SK-N-SH treated with all-trans-retinoic acid at 6 μM for 48 hours (cell line): Measurements from ENCODE around the gene EPHX1.
A peak's percentile ranks its signal among the peaks of the same experiment; 100 is the strongest.

ENCODE experiments used
- ATAC-seq: fragments of 200-7000 bp; cut with Tn5 transposase; 3 replicates; pipeline ENCODE4 v1.9.1; 2020; ENCODE audit warnings: mild to moderate bottlenecking, moderate library complexity
- BACH2 ChIP-seq: fragments of 250-450 bp; sonication (Bioruptor Pico); IDR thresholded peaks from 2 replicates; pipeline ENCODE4 v1.9.0; 2021; ENCODE audit warnings: mild to moderate bottlenecking, borderline replicate concordance
- CSDC2 ChIP-seq: fragments of 250-450 bp; sonication (Bioruptor Pico); IDR thresholded peaks from 2 replicates; pipeline ENCODE4 v1.5.0; 2020; ENCODE audit warnings: mild to moderate bottlenecking, moderate library complexity
- ESRRG ChIP-seq: fragments of 250-450 bp; sonication (Bioruptor Pico); IDR thresholded peaks from 2 replicates; pipeline ENCODE4 v1.6.1; 2021; ENCODE audit warnings: mild to moderate bottlenecking
- GLIS3 ChIP-seq: fragments of 250-450 bp; sonication (Bioruptor Pico); IDR thresholded peaks from 2 replicates; pipeline ENCODE4 v1.5.0; 2020; ENCODE audit warnings: mild to moderate bottlenecking, moderate library complexity
- ISL1 ChIP-seq: fragments of 250-450 bp; sonication (Bioruptor Pico); IDR thresholded peaks from 2 replicates; pipeline ENCODE4 v2.1.2; 2022; ENCODE audit warnings: mild to moderate bottlenecking, moderate library complexity
- OSR1 ChIP-seq: fragments of 250-450 bp; sonication (Bioruptor Pico); IDR thresholded peaks from 2 replicates; pipeline ENCODE4 v1.8.0; 2022; ENCODE audit warnings: moderate library complexity, mild to moderate bottlenecking, inconsistent platforms
- PPARA ChIP-seq: fragments of 250-450 bp; sonication (Bioruptor Pico); IDR thresholded peaks from 2 replicates; pipeline ENCODE4 v1.5.0; 2020; ENCODE audit warnings: mild to moderate bottlenecking, borderline replicate concordance
- RARB ChIP-seq: fragments of 250-450 bp; sonication (Bioruptor Pico); IDR thresholded peaks from 2 replicates; pipeline ENCODE4 v1.8.0; 2021; ENCODE audit warnings: mild to moderate bottlenecking, moderate library complexity
- SNAI2 ChIP-seq: fragments of 250-450 bp; sonication (Bioruptor Pico); IDR thresholded peaks from 2 replicates; pipeline ENCODE4 v1.5.0; 2020; ENCODE audit warnings: mild to moderate bottlenecking, moderate library complexity
- TCF4 ChIP-seq: fragments of 250-450 bp; sonication (Bioruptor Pico); IDR thresholded peaks from 2 replicates; pipeline ENCODE4 v1.8.0; 2021; ENCODE audit warnings: mild to moderate bottlenecking, moderate library complexity, borderline replicate concordance
- ZFP3 ChIP-seq: fragments of 250-450 bp; sonication (Bioruptor Pico); IDR thresholded peaks from 2 replicates; pipeline ENCODE4 v1.5.0; 2020; ENCODE audit warnings: mild to moderate bottlenecking, moderate library complexity
- ZFP30 ChIP-seq: fragments of 450-650 bp; formaldehyde crosslinking; IDR thresholded peaks from 2 replicates; pipeline ENCODE4 v1.5.0; 2022; ENCODE audit warnings: mild to moderate bottlenecking, moderate library complexity
- ZNF565 ChIP-seq: fragments of 450-650 bp; formaldehyde crosslinking; conservative IDR thresholded peaks from 2 replicates; pipeline ENCODE4 v1.5.0; 2020; ENCODE audit warnings: low read depth, mild to moderate bottlenecking, moderate library complexity
- ZNF70 ChIP-seq: fragments of 450-650 bp; formaldehyde crosslinking; IDR thresholded peaks from 2 replicates; pipeline ENCODE4 v1.5.0; 2020; ENCODE audit warnings: mild to moderate bottlenecking, moderate library complexity
- ZNF8 ChIP-seq: fragments of 450-650 bp; formaldehyde crosslinking; IDR thresholded peaks from 2 replicates; pipeline ENCODE4 v1.5.0; 2020; ENCODE audit warnings: mild to moderate bottlenecking, moderate library complexity
- TF ChIP-seq, protein P1 (sequence below): fragments of 250-450 bp; sonication (Bioruptor Pico); IDR thresholded peaks from 2 replicates; pipeline ENCODE4 v1.5.1; 2021; ENCODE audit warnings: mild to moderate bottlenecking, moderate library complexity
- TF ChIP-seq, protein P2 (sequence below): fragments of 250-450 bp; sonication (Bioruptor Pico); IDR thresholded peaks from 2 replicates; pipeline ENCODE4 v1.8.0; 2021; ENCODE audit warnings: low read depth, mild to moderate bottlenecking, moderate library complexity, borderline replicate concordance
- TF ChIP-seq, protein P3 (sequence below): fragments of 250-450 bp; sonication (Bioruptor Pico); IDR thresholded peaks from 2 replicates; pipeline ENCODE4 v1.5.0; 2020; ENCODE audit warnings: mild to moderate bottlenecking, moderate library complexity
- TF ChIP-seq, protein P4 (sequence below): fragments of 250-450 bp; sonication (Bioruptor Pico); IDR thresholded peaks from 2 replicates; pipeline ENCODE4 v1.5.1; 2020; ENCODE audit warnings: low read depth, mild to moderate bottlenecking, moderate library complexity
- TF ChIP-seq, protein P5 (sequence below): fragments of 250-450 bp; sonication (Bioruptor Pico); IDR thresholded peaks from 2 replicates; pipeline ENCODE4 v1.8.0; 2020; ENCODE audit warnings: mild to moderate bottlenecking, moderate library complexity, borderline replicate concordance

The EPHX1 gene

DNA sequence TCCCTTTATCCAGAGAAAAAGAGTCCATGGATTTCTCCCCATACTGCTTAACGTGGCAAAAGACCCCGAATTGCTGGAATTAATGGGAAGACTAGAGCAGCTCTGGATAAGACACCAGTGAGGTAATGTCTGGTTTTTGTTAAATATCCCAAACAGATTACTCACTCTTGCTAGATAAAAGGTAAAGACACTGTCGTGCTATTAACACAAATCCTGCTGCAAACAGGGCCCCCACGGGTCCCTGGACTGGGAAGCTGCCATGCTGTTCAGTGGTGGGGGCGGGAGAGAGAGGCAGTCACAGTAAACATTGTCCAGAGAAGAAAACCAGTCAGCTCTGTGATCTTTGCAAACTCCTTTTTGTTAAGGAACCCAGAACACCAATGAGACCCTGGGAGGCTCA is 47.5 kb upstream of the EPHX1 start:
- TF ChIP-seq TCF4 (CRISPR knock-in tag): no peak; the same call in 1 of the 2 replicates
- TF ChIP-seq, protein P1, sequence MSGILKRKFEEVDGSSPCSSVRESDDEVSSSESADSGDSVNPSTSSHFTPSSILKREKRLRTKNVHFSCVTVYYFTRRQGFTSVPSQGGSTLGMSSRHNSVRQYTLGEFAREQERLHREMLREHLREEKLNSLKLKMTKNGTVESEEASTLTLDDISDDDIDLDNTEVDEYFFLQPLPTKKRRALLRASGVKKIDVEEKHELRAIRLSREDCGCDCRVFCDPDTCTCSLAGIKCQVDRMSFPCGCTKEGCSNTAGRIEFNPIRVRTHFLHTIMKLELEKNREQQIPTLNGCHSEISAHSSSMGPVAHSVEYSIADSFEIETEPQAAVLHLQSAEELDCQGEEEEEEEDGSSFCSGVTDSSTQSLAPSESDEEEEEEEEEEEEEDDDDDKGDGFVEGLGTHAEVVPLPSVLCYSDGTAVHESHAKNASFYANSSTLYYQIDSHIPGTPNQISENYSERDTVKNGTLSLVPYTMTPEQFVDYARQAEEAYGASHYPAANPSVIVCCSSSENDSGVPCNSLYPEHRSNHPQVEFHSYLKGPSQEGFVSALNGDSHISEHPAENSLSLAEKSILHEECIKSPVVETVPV: no peak
- no peak for TF ChIP-seq ESRRG (CRISPR knock-in tag)
- TF ChIP-seq GLIS3 (CRISPR knock-in tag): no peak
- TF ChIP-seq ZFP30 (CRISPR knock-in tag): no peak
- TF ChIP-seq, protein P2, sequence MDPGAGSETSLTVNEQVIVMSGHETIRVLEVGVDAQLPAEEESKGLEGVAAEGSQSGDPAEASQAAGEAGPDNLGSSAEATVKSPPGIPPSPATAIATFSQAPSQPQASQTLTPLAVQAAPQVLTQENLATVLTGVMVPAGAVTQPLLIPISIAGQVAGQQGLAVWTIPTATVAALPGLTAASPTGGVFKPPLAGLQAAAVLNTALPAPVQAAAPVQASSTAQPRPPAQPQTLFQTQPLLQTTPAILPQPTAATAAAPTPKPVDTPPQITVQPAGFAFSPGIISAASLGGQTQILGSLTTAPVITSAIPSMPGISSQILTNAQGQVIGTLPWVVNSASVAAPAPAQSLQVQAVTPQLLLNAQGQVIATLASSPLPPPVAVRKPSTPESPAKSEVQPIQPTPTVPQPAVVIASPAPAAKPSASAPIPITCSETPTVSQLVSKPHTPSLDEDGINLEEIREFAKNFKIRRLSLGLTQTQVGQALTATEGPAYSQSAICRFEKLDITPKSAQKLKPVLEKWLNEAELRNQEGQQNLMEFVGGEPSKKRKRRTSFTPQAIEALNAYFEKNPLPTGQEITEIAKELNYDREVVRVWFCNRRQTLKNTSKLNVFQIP (CRISPR knock-in tag): no peak
- no peak for TF ChIP-seq CSDC2
- TF ChIP-seq SNAI2 (CRISPR knock-in tag): no peak
- no peak for TF ChIP-seq ZNF565 (CRISPR knock-in tag)
- TF ChIP-seq, protein P3, sequence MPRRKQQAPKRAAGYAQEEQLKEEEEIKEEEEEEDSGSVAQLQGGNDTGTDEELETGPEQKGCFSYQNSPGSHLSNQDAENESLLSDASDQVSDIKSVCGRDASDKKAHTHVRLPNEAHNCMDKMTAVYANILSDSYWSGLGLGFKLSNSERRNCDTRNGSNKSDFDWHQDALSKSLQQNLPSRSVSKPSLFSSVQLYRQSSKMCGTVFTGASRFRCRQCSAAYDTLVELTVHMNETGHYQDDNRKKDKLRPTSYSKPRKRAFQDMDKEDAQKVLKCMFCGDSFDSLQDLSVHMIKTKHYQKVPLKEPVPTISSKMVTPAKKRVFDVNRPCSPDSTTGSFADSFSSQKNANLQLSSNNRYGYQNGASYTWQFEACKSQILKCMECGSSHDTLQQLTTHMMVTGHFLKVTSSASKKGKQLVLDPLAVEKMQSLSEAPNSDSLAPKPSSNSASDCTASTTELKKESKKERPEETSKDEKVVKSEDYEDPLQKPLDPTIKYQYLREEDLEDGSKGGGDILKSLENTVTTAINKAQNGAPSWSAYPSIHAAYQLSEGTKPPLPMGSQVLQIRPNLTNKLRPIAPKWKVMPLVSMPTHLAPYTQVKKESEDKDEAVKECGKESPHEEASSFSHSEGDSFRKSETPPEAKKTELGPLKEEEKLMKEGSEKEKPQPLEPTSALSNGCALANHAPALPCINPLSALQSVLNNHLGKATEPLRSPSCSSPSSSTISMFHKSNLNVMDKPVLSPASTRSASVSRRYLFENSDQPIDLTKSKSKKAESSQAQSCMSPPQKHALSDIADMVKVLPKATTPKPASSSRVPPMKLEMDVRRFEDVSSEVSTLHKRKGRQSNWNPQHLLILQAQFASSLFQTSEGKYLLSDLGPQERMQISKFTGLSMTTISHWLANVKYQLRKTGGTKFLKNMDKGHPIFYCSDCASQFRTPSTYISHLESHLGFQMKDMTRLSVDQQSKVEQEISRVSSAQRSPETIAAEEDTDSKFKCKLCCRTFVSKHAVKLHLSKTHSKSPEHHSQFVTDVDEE (CRISPR knock-in tag): no peak
- no peak for TF ChIP-seq ZFP3 (CRISPR knock-in tag)
- no peak for TF ChIP-seq OSR1
- no peak for TF ChIP-seq PPARA
- no peak for TF ChIP-seq ZNF8 (CRISPR knock-in tag)
- no peak for TF ChIP-seq BACH2
- no peak for TF ChIP-seq ISL1 (CRISPR knock-in tag)
- no peak for TF ChIP-seq RARB (CRISPR knock-in tag)
- TF ChIP-seq, protein P4, sequence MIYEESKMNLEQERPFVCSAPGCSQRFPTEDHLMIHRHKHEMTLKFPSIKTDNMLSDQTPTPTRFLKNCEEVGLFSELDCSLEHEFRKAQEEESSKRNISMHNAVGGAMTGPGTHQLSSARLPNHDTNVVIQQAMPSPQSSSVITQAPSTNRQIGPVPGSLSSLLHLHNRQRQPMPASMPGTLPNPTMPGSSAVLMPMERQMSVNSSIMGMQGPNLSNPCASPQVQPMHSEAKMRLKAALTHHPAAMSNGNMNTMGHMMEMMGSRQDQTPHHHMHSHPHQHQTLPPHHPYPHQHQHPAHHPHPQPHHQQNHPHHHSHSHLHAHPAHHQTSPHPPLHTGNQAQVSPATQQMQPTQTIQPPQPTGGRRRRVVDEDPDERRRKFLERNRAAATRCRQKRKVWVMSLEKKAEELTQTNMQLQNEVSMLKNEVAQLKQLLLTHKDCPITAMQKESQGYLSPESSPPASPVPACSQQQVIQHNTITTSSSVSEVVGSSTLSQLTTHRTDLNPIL (CRISPR knock-in tag): no peak
- TF ChIP-seq, protein P5, sequence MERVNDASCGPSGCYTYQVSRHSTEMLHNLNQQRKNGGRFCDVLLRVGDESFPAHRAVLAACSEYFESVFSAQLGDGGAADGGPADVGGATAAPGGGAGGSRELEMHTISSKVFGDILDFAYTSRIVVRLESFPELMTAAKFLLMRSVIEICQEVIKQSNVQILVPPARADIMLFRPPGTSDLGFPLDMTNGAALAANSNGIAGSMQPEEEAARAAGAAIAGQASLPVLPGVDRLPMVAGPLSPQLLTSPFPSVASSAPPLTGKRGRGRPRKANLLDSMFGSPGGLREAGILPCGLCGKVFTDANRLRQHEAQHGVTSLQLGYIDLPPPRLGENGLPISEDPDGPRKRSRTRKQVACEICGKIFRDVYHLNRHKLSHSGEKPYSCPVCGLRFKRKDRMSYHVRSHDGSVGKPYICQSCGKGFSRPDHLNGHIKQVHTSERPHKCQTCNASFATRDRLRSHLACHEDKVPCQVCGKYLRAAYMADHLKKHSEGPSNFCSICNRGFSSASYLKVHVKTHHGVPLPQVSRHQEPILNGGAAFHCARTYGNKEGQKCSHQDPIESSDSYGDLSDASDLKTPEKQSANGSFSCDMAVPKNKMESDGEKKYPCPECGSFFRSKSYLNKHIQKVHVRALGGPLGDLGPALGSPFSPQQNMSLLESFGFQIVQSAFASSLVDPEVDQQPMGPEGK (CRISPR knock-in tag): no peak
- peak; percentile 15 for ATAC-seq

DNA sequence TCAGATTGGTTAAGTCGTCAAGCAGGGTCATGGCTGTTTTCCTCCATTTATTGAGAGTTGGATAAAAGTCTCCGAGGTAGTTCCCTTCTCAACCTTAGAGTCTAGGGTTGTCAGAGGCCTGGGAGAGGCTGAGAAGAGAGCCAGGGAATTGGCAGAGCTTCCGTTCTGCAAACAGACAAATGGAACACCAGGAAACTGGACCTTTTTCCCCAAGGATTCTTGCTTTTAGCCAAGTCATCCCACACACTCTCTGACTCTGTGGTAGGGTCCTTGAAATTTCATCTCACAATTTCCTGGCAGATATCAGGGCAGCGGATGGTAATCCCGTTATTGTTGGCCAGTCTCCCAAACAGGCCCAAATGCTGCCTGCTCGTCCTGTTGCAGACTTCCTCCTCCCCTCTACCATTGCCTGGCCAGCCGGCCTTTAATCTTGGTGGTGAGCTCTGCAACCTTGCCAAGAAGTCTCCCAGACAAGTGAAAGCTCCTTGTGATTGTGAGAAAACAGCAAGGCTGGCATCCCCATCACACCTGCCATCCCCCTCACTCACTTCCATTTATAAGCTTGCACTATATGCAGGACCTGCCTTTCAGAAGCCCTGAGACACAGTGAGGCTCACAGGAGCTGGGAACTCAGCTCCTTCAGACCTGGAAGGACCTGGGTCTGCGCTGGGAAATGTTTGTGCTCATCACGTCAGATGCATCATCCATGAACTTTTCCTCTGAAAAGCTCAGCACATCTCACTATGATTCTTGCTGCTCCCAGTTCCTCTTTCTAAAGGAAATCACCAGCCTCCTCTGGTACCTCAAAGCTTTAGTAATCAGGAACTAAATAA is 46.0 kb upstream of the EPHX1 start:
- peak; percentile 53 for ATAC-seq
- TF ChIP-seq ZFP3 (CRISPR knock-in tag): 0 out of 2 replicates have a peak, but pooled peaks have one; percentile 42
- TF ChIP-seq, protein P1: no peak
- TF ChIP-seq, protein P3 (CRISPR knock-in tag): no peak
- TF ChIP-seq, protein P4 (CRISPR knock-in tag): no peak
- no peak for TF ChIP-seq ZFP30 (CRISPR knock-in tag)
- no peak for TF ChIP-seq ZNF70
- no peak for TF ChIP-seq TCF4 (CRISPR knock-in tag)
- TF ChIP-seq, protein P5 (CRISPR knock-in tag): no peak
- TF ChIP-seq ZNF8 (CRISPR knock-in tag): no peak
- 0 out of 2 replicates have a peak, but pooled peaks have one; percentile 68 for TF ChIP-seq OSR1
